NCI-H1417 (cell line): ENCODE data around the gene AGMO.

Experiments
- DNase-seq, 3 experiments: peaks; one replicate each; lab custom pipeline; 2025; lab: John Stamatoyannopoulos, UW

Gene AGMO

GRCh38 chr7:15457990-15458955, 103.5 kb downstream of the AGMO start:
- DNase-seq, result no peak

DNA sequence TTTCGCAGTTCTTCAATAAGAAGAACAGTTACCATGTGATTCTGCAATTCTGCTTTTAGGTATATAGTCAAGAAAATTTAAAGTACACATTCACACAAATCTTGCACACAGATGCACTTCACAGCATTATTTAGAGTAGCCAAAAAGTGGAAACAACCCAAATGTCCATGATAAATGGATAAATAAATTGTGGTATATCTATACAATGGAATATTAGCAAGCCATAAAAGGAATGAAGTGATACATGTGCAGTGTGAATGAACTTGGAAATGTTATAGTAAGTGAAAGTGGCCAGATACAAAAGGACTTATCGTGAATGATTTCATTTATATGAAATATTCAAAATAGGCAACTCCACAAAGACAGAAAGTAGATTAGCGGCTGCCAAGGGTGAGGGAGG, 109.1 kb downstream of the AGMO start:
- no peak for DNase-seq

DNA sequence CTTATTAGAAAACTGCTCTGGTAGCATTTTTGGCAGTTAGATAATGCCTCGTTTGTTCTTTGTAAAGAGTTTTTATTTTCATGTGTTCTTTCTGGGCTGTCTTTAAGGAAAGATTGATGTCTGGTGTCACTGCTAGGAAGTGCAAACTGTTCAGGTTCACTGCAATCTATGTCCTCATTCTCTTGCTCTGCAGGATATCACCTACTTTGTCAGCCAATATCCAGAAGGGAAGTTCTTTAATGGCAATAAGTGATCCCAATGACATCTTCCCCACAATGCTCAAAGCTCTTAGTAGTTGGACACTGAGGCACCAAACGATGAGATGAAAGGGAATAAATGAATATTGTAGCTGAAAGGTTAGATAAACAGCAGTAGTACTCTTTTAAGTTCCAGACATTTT, 115.1 kb downstream of the AGMO start:
- peak in 1 of 3 experiments; percentile 28 for DNase-seq

GRCh38 chr7:15446280-15446679, 115.5 kb downstream of the AGMO start:
- DNase-seq, result no peak

DNA sequence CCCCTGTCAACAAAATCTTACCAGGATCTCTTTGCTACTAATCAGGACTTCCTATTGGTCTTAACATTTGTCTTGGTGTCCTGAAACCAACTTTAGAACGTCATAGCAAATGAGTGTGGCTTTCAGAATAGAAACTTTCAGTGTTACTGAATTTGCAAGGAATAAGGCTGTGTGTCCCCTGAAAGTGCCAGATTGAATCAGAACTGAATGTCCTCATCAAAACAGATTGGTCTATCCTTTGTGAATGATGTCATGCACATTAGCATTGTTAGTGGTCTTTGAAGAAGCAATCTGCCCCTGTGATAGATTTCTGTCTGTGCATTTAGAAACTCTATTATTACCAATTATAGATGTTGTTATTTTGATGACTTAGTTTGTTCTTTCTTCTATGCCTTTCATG, 119.9 kb downstream of the AGMO start:
- no peak for DNase-seq

DNA sequence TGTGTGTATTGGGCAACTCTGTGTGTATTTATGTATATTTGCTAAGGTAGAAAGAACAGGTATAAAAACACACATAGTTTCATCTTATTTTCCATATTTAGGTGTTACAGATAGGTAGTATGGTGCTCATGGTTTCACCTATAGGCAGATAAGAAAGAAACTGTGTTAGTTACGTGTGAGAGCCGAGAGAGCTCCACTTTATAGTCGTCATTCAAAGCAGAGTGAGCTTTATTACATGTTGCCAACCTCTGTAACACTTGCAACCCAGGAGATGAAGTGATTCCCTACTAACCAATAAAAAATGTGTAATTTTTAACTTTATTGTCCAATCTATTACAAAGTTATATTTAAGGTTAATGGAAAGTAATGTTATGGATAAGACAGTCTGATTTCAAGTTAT, 121.3 kb downstream of the AGMO start:
- no peak for DNase-seq

DNA sequence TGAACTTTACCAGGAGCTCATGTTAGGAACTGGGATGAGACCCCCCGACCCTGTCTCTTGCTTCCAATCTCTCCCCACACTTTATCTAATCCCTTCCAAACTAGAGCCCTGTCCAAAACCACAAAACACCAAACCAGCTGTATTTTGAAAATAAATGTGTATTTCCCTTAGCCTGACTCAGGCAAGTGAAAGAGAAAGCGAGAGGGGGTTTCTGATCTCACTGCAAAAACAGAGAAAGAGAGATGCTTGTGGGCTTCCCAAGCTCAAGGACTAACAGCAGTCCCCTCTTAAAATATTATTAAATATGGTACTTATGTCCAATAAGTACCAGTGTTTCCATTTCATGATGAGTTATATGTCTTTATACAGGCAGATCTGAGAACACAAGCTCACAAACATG, 122.0 kb downstream of the AGMO start:
- DNase-seq, result no peak

DNA sequence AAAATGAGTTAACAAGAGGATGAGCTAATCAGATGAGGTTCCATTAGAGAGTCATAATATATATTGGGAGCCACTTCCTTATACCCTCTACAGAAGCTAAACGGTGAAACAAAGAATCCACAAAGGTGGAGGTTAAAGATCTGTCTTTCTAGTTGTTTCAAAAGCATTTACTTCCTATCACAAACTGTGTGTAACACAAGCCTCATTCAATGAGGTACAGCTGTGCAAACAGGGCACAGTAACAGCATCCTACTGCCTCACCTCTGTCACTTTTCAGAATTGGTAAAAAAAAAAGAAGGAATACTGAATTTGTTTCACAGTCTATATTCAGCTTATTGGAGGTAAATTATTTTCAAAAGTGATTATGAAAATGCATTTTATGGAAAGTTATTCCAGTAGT, 128.7 kb downstream of the AGMO start:
- peak; percentile 13 to 88 (median 44) for DNase-seq

DNA sequence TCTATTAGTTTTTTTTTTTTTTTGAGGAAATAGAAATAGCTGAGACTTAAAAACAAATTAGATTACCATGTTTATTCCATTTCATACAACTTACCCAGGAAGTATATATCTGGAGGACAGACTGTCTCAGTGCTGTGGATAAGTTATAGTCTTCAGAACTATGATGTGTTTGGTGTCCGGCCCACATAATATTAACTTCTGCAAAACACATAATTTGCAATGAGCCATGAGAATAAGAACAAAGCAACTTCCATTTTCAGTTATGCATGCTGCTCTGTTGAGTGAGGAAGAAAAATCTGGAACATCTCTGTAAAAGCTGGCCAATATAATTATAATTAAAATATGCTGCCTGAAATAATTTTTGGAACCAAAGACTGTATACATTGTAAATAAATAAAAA, 130.9 kb downstream of the AGMO start:
- no peak for DNase-seq

GRCh38 chr7:15430191-15430590, 131.6 kb downstream of the AGMO start:
- no peak for DNase-seq

DNA sequence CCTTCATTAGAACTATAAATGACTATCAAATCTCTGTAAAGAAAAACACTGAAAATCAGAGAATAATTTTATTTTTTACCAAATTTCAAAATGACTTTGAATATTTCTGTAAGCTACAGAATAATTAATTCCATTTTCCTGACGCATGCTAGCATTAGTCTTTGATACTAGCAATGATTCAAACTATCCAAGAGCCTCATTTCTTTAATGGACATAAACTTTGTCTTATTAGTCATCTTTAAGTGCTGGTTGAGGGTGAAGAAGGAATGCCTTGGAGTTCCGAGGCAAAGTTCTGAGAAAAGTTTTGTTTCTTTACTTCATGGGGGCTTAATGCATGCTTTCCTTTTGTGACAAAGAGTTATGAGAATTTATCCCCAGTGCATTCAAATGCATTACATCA, 137.3 kb downstream of the AGMO start:
- no peak for DNase-seq

GRCh38 chr7:15419596-15419995, 142.2 kb downstream of the AGMO start:
- no peak for DNase-seq

DNA sequence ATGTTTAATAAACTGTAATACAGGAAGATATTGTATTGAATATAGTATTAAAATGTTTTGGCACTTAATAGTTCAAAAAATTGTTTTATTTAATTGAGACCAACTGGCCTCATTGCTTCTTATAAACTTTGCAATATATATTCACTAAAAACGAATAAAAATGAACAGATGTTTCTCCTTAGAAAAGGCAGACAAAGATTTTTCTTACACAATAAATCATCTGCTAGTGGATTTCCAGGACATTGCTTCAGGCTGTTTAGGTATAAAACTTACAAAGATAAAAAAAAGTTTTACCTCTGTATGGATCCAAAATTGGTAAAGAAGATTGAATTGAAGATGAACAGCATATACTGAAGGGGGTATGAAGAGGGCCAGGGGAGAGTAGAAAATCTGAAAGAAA, 143.6 kb downstream of the AGMO start:
- DNase-seq, result no peak

GRCh38 chr7:15417341-15417988, 144.3 kb downstream of the AGMO start:
- no peak for DNase-seq

DNA sequence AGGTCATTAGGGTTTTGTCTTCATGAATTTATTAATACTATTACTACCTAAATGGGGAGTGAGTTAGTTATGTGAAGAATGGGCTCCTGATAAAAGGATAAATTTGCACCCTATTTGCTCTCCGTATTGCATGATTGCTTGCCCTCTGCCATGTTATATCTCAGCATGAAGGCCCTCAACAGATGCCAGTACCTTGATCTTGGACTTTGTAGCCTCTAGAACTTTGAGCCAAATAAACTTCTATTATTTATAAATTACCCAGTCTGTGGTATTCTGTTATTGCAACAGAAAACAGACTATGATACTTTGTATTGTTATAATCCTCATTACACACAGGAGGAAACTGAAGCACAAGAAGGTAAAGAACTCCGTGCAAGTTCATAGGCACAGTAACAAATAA, 150.8 kb downstream of the AGMO start:
- no peak for DNase-seq

DNA sequence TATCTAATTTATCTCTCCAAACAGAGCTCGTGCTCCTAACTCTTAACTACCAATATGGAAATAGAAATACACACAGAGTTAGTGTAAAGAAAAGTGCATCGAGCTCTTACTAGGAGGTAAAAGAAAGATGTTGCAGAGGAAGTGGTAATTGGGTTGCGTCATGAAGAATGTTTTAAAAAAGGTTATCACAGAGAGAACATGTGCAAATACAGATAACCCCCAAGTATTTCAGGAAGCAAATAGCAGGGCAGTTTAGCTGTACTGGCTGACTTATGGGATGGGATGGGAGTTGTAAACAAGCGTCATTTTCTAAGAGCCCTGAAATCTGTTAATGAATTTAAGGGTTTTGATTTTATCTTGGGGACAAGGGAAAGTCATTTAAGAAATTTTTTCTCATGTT, 153.9 kb downstream of the AGMO start:
- no peak for DNase-seq

GRCh38 chr7:15403751-15404150, 158.1 kb downstream of the AGMO start:
- no peak for DNase-seq

DNA sequence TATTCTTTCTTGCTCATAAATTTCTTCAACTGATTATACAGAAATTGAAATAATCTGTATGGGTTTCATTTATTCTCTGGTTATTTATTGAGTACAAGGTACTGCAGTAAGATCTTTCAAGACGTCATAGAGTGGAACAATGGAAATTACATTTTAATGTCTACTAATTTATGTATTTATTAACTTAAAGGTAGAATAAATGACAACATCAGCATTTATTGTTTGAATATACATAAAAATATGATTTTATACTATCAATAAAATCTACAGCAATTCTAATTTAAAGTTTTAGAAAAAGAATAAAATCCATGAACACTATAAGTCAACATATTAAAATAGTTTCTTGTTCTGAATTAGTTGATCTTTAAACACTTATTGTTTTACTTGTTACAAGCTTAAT, 158.5 kb downstream of the AGMO start:
- DNase-seq, result no peak

GRCh38 chr7:15402436-15403136, 159.2 kb downstream of the AGMO start:
- no peak for DNase-seq

DNA sequence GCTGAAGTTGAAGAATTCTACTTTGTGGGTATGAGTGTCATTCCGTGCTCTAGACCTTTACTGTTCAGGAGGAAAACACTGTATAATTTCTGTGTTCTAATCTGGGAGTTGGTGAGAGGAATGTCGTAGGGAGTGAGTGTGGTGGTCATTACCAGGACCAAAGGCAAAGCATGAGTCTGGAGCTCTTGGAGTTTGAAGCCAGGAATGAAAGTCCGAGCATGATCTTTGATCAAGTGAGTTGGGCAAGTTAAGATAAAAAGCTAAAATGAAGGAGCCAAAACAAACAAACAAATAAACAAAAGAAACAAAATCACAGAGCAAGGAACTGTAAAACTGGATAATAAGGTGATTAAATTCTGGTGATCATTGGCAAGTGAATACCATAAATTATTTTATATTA, 161.4 kb downstream of the AGMO start:
- DNase-seq, result no peak

- DNase-seq, result no peak
These were observed 162.4 kb downstream of the AGMO start for GRCh38 chr7:15399441-15399840.

DNA sequence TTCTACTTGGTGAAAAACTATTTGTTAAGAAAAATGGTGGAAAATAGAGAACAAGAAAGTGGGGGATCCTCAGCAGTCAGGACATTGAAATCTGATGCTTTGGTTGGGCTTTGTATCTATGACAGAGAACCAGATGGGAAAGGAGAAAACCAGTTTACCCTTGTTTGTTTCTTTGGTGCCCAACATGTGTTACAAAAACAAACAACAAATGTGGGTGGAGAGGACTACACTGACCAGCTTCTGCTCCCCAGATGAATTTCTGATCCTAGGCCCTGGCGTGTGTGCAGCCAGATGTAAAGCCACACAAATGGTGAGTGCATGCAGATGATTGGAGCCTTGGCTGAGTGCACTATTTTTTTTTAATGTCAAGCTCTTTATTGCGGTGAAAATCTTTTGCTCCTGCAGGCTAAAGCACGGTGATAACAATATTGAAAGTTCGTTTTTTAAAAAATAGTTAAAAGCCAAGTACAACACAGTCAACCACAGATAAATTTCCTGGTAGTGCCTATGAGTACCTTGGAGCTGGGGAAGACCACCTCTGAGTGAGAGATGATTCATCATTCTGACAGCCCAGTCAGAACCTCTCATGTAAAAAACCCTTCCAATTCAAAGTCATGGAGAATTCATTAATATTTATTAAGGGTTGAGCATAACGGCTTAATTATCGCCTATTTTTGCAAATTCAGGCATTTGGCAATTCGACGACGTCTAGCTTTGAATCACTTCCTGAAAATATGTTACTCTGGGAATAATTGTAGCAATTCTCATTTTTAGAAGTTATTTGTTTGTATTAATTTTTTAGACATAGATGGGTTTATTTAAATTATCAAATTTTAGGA, 163.7 kb downstream of the AGMO start:
- no peak for DNase-seq
